CD14-positive monocyte (primary cell): ENCODE results near the gene DNAJA4. TPM values are rescaled to one million over a fixed set of nuclear protein-coding genes. Genes with fewer than 3 reads are reported as not detected.

ENCODE experiments used
- DNase-seq, 3 donors: peaks; one replicate each; pipeline ENCODE4 v3.0.0-alpha.2; 2011 to 2022
- H2AFZ ChIP-seq: 2 replicates; pipeline ENCODE4 v1.6.0; 2012; ENCODE audit warnings: mild to moderate bottlenecking, low read depth, low read length, inconsistent platforms; ENCODE audit not compliant: insufficient read depth, poor library complexity, severe bottlenecking
- H3K27ac ChIP-seq, 2 donors: 1 replicate in 1 of 2; 2 replicates in 1 of 2; pipeline ENCODE4 v1.5.1; 2012 to 2013; ENCODE audit warnings: low read length in 2 of 2, control low read depth in 1 of 2, inconsistent platforms in 1 of 2, low read depth in 1 of 2, mild to moderate bottlenecking in 1 of 2
- H3K27me3 ChIP-seq, 2 donors: one replicate each; pipeline versions ENCODE4 v1.6.0 to v1.6.1; 2011 to 2013; ENCODE audit warnings: low read length in 2 of 2; ENCODE audit not compliant: control insufficient read depth in 2 of 2, insufficient read depth in 2 of 2
- H3K36me3 ChIP-seq, 2 donors: replicated peaks in 1 of 2; 1 replicate in 1 of 2; 2 replicates in 1 of 2; pipeline versions ENCODE4 v1.5.1 to v1.6.1; 2012 to 2013; ENCODE audit warnings: low read length in 2 of 2, control low read depth in 1 of 2, inconsistent platforms in 1 of 2, mild to moderate bottlenecking in 1 of 2; ENCODE audit not compliant: insufficient read depth in 2 of 2, control insufficient read depth in 1 of 2
- H3K4me1 ChIP-seq, 2 donors: 1 replicate in 1 of 2; 2 replicates in 1 of 2; pipeline versions ENCODE4 v1.5.1 to v1.6.1; 2012 to 2013; ENCODE audit warnings: low read length in 2 of 2, control low read depth in 1 of 2, inconsistent platforms in 1 of 2, mild to moderate bottlenecking in 1 of 2, moderate library complexity in 1 of 2; ENCODE audit not compliant: insufficient read depth in 2 of 2, control insufficient read depth in 1 of 2
- H3K4me2 ChIP-seq: replicated peaks from 2 replicates; pipeline ENCODE3; 2012; ENCODE audit warnings: low read length, moderate library complexity, mild to moderate bottlenecking; ENCODE audit not compliant: poor library complexity, severe bottlenecking; ENCODE audit errors: extremely low read depth
- H3K4me3 ChIP-seq, 3 experiments: fragments of 200-600 bp in 1 of 3; sonication (generic) in 1 of 3; replicated peaks in 1 of 3; 1 replicate in 2 of 3; 2 replicates in 1 of 3; pipeline ENCODE4 v1.5.1; 2011 to 2013; ENCODE audit warnings: low read length in 3 of 3, mild to moderate bottlenecking in 3 of 3, control low read depth in 2 of 3, low read depth in 2 of 3, inconsistent platforms in 1 of 3, moderate library complexity in 1 of 3
- H3K79me2 ChIP-seq: 2 replicates; pipeline ENCODE4 v1.6.0; 2012; ENCODE audit warnings: mild to moderate bottlenecking, control low read depth, inconsistent platforms, low read length, moderate library complexity; ENCODE audit not compliant: insufficient read depth
- H3K9ac ChIP-seq: 2 replicates; pipeline ENCODE4 v1.6.0; 2017; ENCODE audit warnings: low read length, mild to moderate bottlenecking; ENCODE audit not compliant: insufficient read depth, poor library complexity, severe bottlenecking
- H3K9me3 ChIP-seq, 2 donors: replicated peaks in 1 of 2; 1 replicate in 1 of 2; 2 replicates in 1 of 2; pipeline versions ENCODE4 v1.5.1 to v1.6.1; 2012 to 2013; ENCODE audit warnings: low read length in 2 of 2, control low read depth in 1 of 2; ENCODE audit not compliant: control insufficient read depth in 1 of 2, insufficient read depth in 1 of 2
- H4K20me1 ChIP-seq: 2 replicates; pipeline ENCODE4 v1.6.0; 2012; ENCODE audit warnings: mild to moderate bottlenecking, low read length, control low read depth, moderate library complexity; ENCODE audit not compliant: insufficient read depth
- H3K27ac Mint-ChIP-seq, 7 donors: one replicate each; pipeline ENCODE4 v1.8.0; 2020; ENCODE audit warnings: mild to moderate bottlenecking in 7 of 7, mixed read lengths in 7 of 7, moderate library complexity in 6 of 7, inconsistent platforms in 2 of 7
- H3K27me3 Mint-ChIP-seq, 3 donors: one replicate each; pipeline ENCODE4 v1.8.0; 2021 to 2022; ENCODE audit warnings: low read depth in 3 of 3, mild to moderate bottlenecking in 3 of 3, mixed read lengths in 3 of 3, moderate library complexity in 3 of 3, inconsistent platforms in 1 of 3
- H3K36me3 Mint-ChIP-seq, 2 donors: one replicate each; pipeline ENCODE4 v1.8.0; 2020; ENCODE audit warnings: mixed read lengths in 2 of 2, inconsistent platforms in 1 of 2, mild to moderate bottlenecking in 1 of 2
- H3K4me1 Mint-ChIP-seq: one replicate; pipeline ENCODE4 v1.8.0; 2020; ENCODE audit warnings: mild to moderate bottlenecking, mixed read lengths
- H3K4me3 Mint-ChIP-seq, 2 donors: one replicate each; pipeline ENCODE4 v1.8.0; 2020; ENCODE audit warnings: mild to moderate bottlenecking in 2 of 2, mixed read lengths in 2 of 2, moderate library complexity in 1 of 2
- H3K9me3 Mint-ChIP-seq, 7 donors: one replicate each; pipeline ENCODE4 v1.8.0; 2020 to 2022; ENCODE audit warnings: mixed read lengths in 7 of 7, mild to moderate bottlenecking in 6 of 7, moderate library complexity in 6 of 7, inconsistent platforms in 2 of 7
- CTCF ChIP-seq: fragments of 200-600 bp; IDR thresholded peaks from one replicate; pipeline ENCODE4 v1.8.0; 2022; ENCODE audit warnings: antibody characterized with exemption, mild to moderate bottlenecking
- WGBS: methylation state at CpG from one replicate; pipeline ENCODE4 v1.1.5; 2013; ENCODE audit warnings: missing lambda C conversion rate; ENCODE audit not compliant: insufficient coverage; 5-methylcytosine and 5-hydroxymethylcytosine counted together
- intact Hi-C, 2 donors: fragments of 100-400 bp; cut with micrococcal nuclease; formaldehyde crosslinking; loops; one replicate each; pipeline versions ENCODE4 v1.15.0 to v1.15.1; 2023
- polyA minus RNA-seq: library from RNA; depleted of rRNA, polyadenylated mRNA; stranded (reverse); fragments of >200 nt; gene quantifications from 2 replicates; pipeline ENCODE4 v1.2.3, GENCODE V29; 2012
- polyA plus RNA-seq, 3 donors: library from polyadenylated mRNA; depleted of rRNA in 1 of 3; unstranded in 2 of 3; stranded (reverse) in 1 of 3; fragments of 300-500 nt in 2 of 3; fragments of >200 nt in 1 of 3; fragmentation: Illumina TruSeq in 2 of 3; gene quantifications; 1 replicate in 2 of 3; 2 replicates in 1 of 3; pipeline ENCODE4 v1.2.3, GENCODE V29; 2012 to 2021
- total RNA-seq, 12 experiments: library from RNA in 1 of 12; stranded (reverse) in 1 of 12; fragments of 120-200 nt in 1 of 12; gene quantifications; one replicate each; pipeline ENCODE4 v1.2.4 and lab custom pipeline; 2013 to 2026; ENCODE audit warnings: mixed read lengths in 6 of 12, inconsistent platforms in 1 of 12

The DNAJA4 gene
- total RNA-seq (2013): 3.5 TPM
- 10 to 100 TPM in 1 of 3 donors, 1 to 10 TPM in 2; 2.4 to 20.9 (median 2.5) TPM for polyA plus RNA-seq
- 2.9 and 3.0 TPM in 2 replicates for polyA minus RNA-seq
- 7.5 to 151 (median 26.9) reads per million in 11 experiments for total RNA-seq (lab: John Stamatoyannopoulos, UW)

GRCh38 chr15:78264304-78265136 is at the start of gene DNAJA4:
DNAJA4 (plus strand) TSS chr15:78264562; CDS start chr15:78264764, 202 bp downstream.
- intact Hi-C loops: no loop called here
- H3K4me2 ChIP-seq: peak within 1 kb of the TSS; percentile 95
- peaks cover 0 to 3% (median 2%) of the 10 kb centered on the region in 3 donors for H3K27me3 Mint-ChIP-seq
- H3K4me3 ChIP-seq: peak within 1 kb of the TSS; percentile 65 to 83 (median 70)
- H3K27me3 ChIP-seq: no peaks in the 10 kb centered on the region
- peak within 1 kb of the TSS; percentile 91 for H2AFZ ChIP-seq
- H3K9ac ChIP-seq: peak within 1 kb of the TSS; percentile 74
- H3K36me3 ChIP-seq: no peaks in the 10 kb centered on the region
- H3K27ac Mint-ChIP-seq: peak within 1 kb of the TSS in 6 of 7 donors; percentile 19 to 80 (median 54)
- H3K36me3 Mint-ChIP-seq: peaks cover 4 to 6% of the 10 kb centered on the region in 2 donors
- H3K9me3 Mint-ChIP-seq: no peaks in the 10 kb centered on the region
- peaks cover 19% of the 10 kb centered on the region for H3K4me1 Mint-ChIP-seq
- TF ChIP-seq CTCF: peak; percentile 22
- no peaks in the 10 kb centered on the region for H3K9me3 ChIP-seq
- 6% methylated on average over 107 of the region's 107 CpGs for WGBS
- no peaks in the 10 kb centered on the region for H4K20me1 ChIP-seq
- peak; percentile 50 to 73 (median 62) for DNase-seq
- peak within 1 kb of the TSS; percentile 84 to 87 for H3K4me3 Mint-ChIP-seq
- H3K27ac ChIP-seq: peak within 1 kb of the TSS in 1 of 2 donors; percentile 64
- peaks cover 11 to 19% of the 10 kb centered on the region in 2 donors for H3K4me1 ChIP-seq
- peaks cover 15% of the 10 kb centered on the region for H3K79me2 ChIP-seq

- Histone ChIP-seq H3K36me3 (no peaks in the 10 kb centered on the region), H3K79me2 (no peaks in the 10 kb centered on the region), H3K9me3 (no peaks in the 10 kb centered on the region), H3K4me1 (no peaks in the 10 kb centered on the region), H4K20me1 (no peaks in the 10 kb centered on the region), H3K9ac (no peak overlapping the region), H3K4me2 (no peak overlapping the region), H3K27me3 (no peaks in the 10 kb centered on the region), H3K27ac (no peak overlapping the region), H2AFZ (no peak overlapping the region), H3K4me3 (no peak overlapping the region)
- no peaks in the 10 kb centered on the region for H3K4me1 Mint-ChIP-seq
- H3K36me3 Mint-ChIP-seq: no peaks in the 10 kb centered on the region
- no peak overlapping the region for H3K27ac Mint-ChIP-seq
- WGBS: 96% methylated on average over 6 of the region's 7 CpGs
- DNase-seq: no peak
- no peaks in the 10 kb centered on the region for H3K9me3 Mint-ChIP-seq
- peaks cover 0 to 2% (median 1%) of the 10 kb centered on the region in 3 donors for H3K27me3 Mint-ChIP-seq
- TF ChIP-seq CTCF: no peak
- H3K4me3 Mint-ChIP-seq: no peak overlapping the region
- intact Hi-C loops: no loop called here
Measured at GRCh38 chr15:78216276-78217104, 47.9 kb upstream of the DNAJA4 start.
